NT2/D1 (cell line): ENCODE measurements around the gene PRTG.

ENCODE experiments used
- SUZ12 ChIP-seq: IDR thresholded peaks from 2 replicates; pipeline ENCODE4 v1.6.1; 2011; ENCODE audit not compliant: insufficient read length, insufficient read depth; ENCODE audit errors: extremely low read depth
- YY1 ChIP-seq: IDR thresholded peaks from 2 replicates; pipeline ENCODE4 v1.6.1; 2011; ENCODE audit not compliant: insufficient read length, insufficient read depth

DNA sequence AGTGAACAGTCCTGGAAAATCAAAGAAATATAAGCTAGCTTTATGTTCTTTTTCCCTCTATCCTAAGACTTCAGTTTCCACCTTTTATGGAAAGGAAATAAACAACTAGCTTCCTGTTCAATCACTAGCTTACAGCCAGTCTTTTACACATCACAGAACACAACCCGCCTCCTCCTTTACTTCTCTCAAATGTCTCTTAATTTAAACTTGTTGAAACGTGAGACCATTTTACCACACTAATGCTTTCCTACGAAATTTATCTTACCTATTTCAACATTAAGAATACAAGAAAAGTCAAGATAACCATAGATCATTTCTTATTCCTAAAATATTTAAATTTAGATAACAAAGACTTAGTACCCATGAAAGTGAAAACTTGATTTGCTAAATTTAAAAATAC, 6.2 kb downstream of the PRTG start:
- TF ChIP-seq SUZ12: no peak
- no peak for TF ChIP-seq YY1
